ES-I3 (cell line): ENCODE results near the gene FAM168B.

ENCODE experiments used
- H3K36me3 ChIP-seq: 2 replicates; pipeline ENCODE4 v1.6.1; 2013; ENCODE audit warnings: mild to moderate bottlenecking, low read length, control low read depth, moderate library complexity; ENCODE audit not compliant: insufficient read depth
- H3K4me1 ChIP-seq: 2 replicates; pipeline ENCODE4 v1.6.1; 2013; ENCODE audit warnings: mild to moderate bottlenecking, control low read depth, low read length; ENCODE audit not compliant: insufficient read depth
- H3K9ac ChIP-seq: 2 replicates; pipeline ENCODE4 v1.6.1; 2013; ENCODE audit warnings: low read depth, mild to moderate bottlenecking, low read length, moderate library complexity
- H3K9me3 ChIP-seq: 2 replicates; pipeline ENCODE4 v1.6.1; 2013; ENCODE audit warnings: mild to moderate bottlenecking, low read length, moderate library complexity; ENCODE audit not compliant: control insufficient read depth, insufficient read depth

FAM168B gene

GRCh38 chr2:131055169-131056065 is 37.8 kb downstream of the FAM168B start:
- no peaks in the 10 kb centered on the region for H3K4me1 ChIP-seq
- no peaks in the 10 kb centered on the region for H3K9me3 ChIP-seq
- no peak overlapping the region for H3K9ac ChIP-seq
- H3K36me3 ChIP-seq, result peaks cover 33% of the 10 kb centered on the region

DNA sequence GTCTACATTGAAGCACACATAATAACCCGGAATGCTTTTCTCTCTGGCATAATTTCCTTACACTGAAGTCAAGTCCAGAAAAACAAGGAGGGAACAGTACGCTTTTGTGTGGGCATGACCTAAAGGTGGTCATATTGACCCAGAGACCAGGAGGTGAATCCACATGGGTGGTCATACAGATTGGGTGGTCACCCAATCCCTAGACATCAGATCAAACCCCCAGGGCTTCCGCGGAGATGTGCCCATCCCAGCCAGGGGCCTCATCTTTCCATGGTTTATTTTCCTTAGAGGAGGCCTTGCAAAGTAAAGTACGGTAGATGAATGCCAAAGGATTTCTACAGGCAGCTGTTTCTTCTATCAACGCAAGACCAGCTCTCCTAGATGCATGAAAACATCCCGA is 38.8 kb downstream of the FAM168B start:
- no peaks in the 10 kb centered on the region for H3K4me1 ChIP-seq
- peaks cover 33% of the 10 kb centered on the region for H3K36me3 ChIP-seq
- H3K9ac ChIP-seq, result no peak overlapping the region
- no peaks in the 10 kb centered on the region for H3K9me3 ChIP-seq

- no peak overlapping the region for H3K9ac ChIP-seq
- no peaks in the 10 kb centered on the region; the same call in 1 of the 2 replicates for H3K9me3 ChIP-seq
- peaks cover 39% of the 10 kb centered on the region for H3K36me3 ChIP-seq
- H3K4me1 ChIP-seq, result no peaks in the 10 kb centered on the region
These were observed 40.5 kb downstream of the FAM168B start for GRCh38 chr2:131052741-131053263.

DNA sequence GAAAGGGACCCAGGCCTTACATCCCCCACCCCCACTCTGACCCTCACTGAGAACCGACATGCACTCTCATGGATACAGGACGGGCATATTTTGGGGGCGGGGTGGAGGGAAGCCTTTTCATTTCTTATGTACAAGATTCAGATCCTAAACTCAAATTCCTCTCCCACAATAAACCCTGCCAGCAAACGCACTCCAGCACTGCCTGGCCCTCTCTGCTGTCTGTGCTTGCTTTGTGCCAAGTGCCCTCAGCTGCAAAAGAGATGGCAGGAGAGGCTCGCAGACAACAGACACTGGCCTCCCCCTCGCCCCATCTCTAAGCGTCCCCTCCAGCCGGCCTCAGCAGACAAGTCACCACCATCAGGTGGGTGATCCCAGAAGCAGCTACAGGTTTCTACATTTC is 42.4 kb downstream of the FAM168B start:
- no peaks in the 10 kb centered on the region for H3K4me1 ChIP-seq
- no peaks in the 10 kb centered on the region; the same call in 1 of the 2 replicates for H3K9me3 ChIP-seq
- peaks cover 24% of the 10 kb centered on the region for H3K36me3 ChIP-seq
- H3K9ac ChIP-seq, result no peak overlapping the region

GRCh38 chr2:131049150-131049718 is 44.0 kb downstream of the FAM168B start:
- Histone ChIP-seq H3K36me3 (peaks cover 18% of the 10 kb centered on the region), H3K4me1 (no peaks in the 10 kb centered on the region)

DNA sequence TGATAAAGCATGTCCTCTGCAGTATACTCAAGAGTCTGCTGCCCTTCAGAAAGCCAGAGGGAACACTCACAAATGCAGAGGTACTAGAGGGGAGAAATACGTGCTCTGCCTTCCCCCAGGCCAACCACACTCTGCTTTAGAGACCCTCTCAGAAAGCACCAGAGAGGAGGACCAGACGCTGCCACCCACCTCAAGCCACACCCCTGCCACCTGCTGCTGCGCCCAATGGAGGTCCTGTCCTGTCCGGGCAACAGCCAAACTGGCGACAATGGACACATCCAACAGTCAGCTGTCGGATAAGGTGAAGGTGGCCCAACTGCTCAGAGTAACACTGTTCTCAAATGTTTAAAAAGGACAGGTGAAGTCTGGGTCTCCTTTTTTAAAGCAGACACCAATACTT is 44.6 kb downstream of the FAM168B start:
- Histone ChIP-seq H3K36me3 (peaks cover 17% of the 10 kb centered on the region), H3K9ac (no peak overlapping the region), H3K4me1 (no peaks in the 10 kb centered on the region), H3K9me3 (no peaks in the 10 kb centered on the region; the same call in 1 of the 2 replicates)

More at GRCh38 chr2:131049150-131049718, 44.0 kb downstream of the FAM168B start:
- H3K9me3 ChIP-seq, result no peaks in the 10 kb centered on the region; the same call in 1 of the 2 replicates
- no peak overlapping the region for H3K9ac ChIP-seq

DNA sequence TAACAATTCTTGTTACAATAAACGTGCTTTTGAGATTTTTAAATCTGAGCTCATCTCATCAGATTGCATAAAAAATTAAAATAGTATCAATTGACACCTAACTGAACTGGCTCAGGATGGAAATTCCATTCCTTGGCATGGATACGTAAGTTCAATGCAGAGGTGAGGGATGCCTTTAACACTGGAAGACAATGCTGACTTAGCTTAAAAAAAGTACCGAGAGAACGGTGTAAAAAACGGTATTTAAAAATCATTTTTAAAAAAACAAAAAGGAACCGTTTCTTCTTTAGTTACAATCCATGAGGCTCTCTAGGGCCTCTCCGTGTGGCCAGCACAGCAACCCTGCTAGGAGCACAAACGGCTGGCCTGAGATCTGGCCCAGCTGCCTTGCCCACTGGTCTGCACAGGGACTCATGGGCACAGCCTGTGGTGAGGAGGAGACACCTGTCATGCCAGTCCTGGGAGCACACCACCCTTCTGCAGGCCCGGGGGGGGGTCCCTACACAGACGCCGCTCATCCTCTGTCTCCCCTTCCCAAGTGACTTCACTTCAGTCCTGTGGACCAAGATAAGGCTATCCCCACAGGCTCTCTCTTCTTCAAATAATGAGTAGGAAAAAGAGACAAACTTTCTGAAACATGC is 45.2 kb downstream of the FAM168B start:
- H3K9me3 ChIP-seq, result no peaks in the 10 kb centered on the region; the same call in 1 of the 2 replicates
- H3K36me3 ChIP-seq, result peaks cover 17% of the 10 kb centered on the region
- no peak overlapping the region for H3K9ac ChIP-seq
- no peaks in the 10 kb centered on the region for H3K4me1 ChIP-seq

GRCh38 chr2:131046918-131047652 is 46.2 kb downstream of the FAM168B start:
- no peaks in the 10 kb centered on the region; the same call in 1 of the 2 replicates for H3K9me3 ChIP-seq
- H3K4me1 ChIP-seq, result no peaks in the 10 kb centered on the region; the same call in 1 of the 2 replicates
- peaks cover 12% of the 10 kb centered on the region for H3K36me3 ChIP-seq
- no peak overlapping the region for H3K9ac ChIP-seq

DNA sequence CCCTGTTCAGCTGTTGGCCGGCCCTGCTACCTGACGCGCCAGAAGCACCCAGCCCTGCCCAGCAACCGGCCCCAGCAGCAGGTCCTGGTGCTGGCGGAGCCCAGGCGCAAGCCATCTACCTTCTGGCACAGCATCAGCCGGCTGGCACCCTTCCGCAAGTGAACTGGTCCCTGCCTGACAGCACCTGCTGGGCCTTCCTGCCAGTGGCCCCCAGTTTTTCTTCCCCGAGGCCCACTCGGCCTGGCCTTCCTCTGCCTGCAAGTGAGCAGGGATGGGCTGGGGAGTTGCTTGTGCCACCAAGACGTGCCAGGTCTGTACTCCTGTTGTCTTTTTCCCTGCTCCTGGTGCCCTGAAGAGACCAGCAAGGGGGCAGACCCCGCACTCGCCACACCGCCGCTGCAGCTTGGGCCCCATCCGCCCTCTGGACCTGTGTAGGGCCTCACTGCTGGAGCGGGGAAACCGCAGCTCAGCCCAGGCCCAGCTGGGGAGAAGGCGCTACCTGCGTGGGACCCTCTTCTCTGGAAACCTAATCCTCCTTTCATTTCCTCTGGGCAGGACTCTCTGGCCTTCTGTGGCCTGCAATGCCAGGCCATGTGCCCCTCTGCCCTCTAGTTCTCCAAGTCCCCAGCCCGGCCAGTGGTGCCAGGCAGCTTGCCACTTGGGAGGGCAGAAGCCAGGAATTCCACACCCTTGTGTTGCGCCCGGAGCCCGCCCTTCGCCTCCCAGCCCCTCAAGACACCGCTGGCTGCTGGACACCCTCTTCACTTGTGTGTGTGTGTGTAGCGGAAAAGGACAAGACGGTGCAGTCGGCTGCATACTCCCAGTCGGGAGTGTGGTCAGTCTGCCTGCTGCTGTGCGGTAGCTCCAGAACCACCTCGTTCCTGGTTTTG is 47.0 kb downstream of the FAM168B start:
- Histone ChIP-seq H3K4me1 (no peaks in the 10 kb centered on the region; the same call in 1 of the 2 replicates), H3K9ac (no peak overlapping the region), H3K36me3 (peaks cover 6% of the 10 kb centered on the region), H3K9me3 (no peaks in the 10 kb centered on the region; the same call in 1 of the 2 replicates)

- Histone ChIP-seq H3K9ac (no peak overlapping the region), H3K4me1 (no peaks in the 10 kb centered on the region; the same call in 1 of the 2 replicates), H3K36me3 (peaks cover 6% of the 10 kb centered on the region), H3K9me3 (no peaks in the 10 kb centered on the region; the same call in 1 of the 2 replicates)
These were observed 47.8 kb downstream of the FAM168B start for GRCh38 chr2:131045286-131046027.

DNA sequence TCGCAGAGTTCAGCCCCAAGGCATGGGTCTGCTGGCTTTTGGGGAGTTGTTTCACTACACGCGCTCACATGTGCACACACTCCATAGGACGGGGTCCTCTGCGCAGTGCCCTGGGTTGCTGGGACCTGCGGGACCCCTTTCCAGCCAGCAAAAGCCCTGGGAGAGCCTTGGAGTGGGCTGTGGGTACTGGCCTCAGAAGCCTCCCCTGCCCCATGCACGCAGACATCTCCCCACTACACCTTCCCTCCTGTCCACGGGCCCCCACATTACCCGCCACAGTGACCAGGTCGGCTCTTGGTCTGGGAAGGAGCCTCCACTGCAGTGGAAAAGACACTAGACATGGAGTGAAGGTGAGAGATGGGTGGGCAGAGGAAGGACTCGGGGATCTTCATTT is 48.5 kb downstream of the FAM168B start:
- H3K4me1 ChIP-seq, result no peaks in the 10 kb centered on the region; the same call in 1 of the 2 replicates

GRCh38 chr2:131044075-131044756 is 49.0 kb downstream of the FAM168B start:
- H3K9ac ChIP-seq, result no peak overlapping the region
- H3K36me3 ChIP-seq, result peaks cover 6% of the 10 kb centered on the region; the same call in 1 of the 2 replicates
- no peaks in the 10 kb centered on the region; the same call in 1 of the 2 replicates for H3K4me1 ChIP-seq
- H3K9me3 ChIP-seq, result no peaks in the 10 kb centered on the region; the same call in 1 of the 2 replicates

More for the DNA sequence above, 48.5 kb downstream of the FAM168B start:
- Histone ChIP-seq H3K9ac (no peak overlapping the region), H3K9me3 (no peaks in the 10 kb centered on the region; the same call in 1 of the 2 replicates), H3K36me3 (peaks cover 6% of the 10 kb centered on the region; the same call in 1 of the 2 replicates)
